AG04450 (cell line): Measurements from ENCODE around the gene USP8. TPM values are rescaled to one million over a fixed set of nuclear protein-coding genes. Genes with fewer than 3 reads are reported as not detected.
"Not testable (repeated sequence)": the region's sequence is repeated elsewhere in the genome, so short reads cannot be mapped to it uniquely, and the experiment has no call there.

Experiments
- CTCF ChIA-PET: fragments of 300-600, 350-600 bp; formaldehyde crosslinking; extraction: SDS; loops from one replicate; lab custom pipeline; 2022; ENCODE audit warnings: antibody characterized with exemption, inconsistent platforms; lab: Charles Lee
- POLR2A ChIA-PET: fragments of 350-600 bp; formaldehyde crosslinking; extraction: SDS; loops from one replicate; lab custom pipeline; 2021; ENCODE audit warnings: antibody characterized with exemption, inconsistent platforms; lab: Yijun Ruan, JAX
- DNase-seq: peaks from one replicate; pipeline ENCODE4 v3.0.0-alpha.2; 2011; ENCODE audit warnings: low read depth, low spot score
- H3K27ac ChIP-seq: one replicate; pipeline ENCODE4 v1.5.1; 2012; ENCODE audit warnings: low read depth, low read length, control low read depth
- H3K27me3 ChIP-seq: one replicate; pipeline ENCODE4 v1.6.0; 2012; ENCODE audit warnings: low read length; ENCODE audit not compliant: control insufficient read depth, insufficient read depth
- H3K4me3 ChIP-seq: 2 replicates; pipeline ENCODE4 v1.5.1; 2011; ENCODE audit warnings: mild to moderate bottlenecking, low read depth, low read length, control low read depth
- H3K9me3 ChIP-seq: 2 replicates; pipeline ENCODE4 v1.5.1; 2012; ENCODE audit warnings: low read length; ENCODE audit not compliant: control insufficient read depth, insufficient read depth
- CTCF ChIP-seq: IDR thresholded peaks from 2 replicates; pipeline ENCODE4 v1.5.1; 2011; ENCODE audit warnings: low read depth, low read length, control low read depth, inconsistent platforms
- polyA plus RNA-seq: library from polyadenylated mRNA; depleted of rRNA; stranded (reverse); fragments of >200 nt; gene quantifications from 2 replicates; pipeline ENCODE4 v1.2.3, GENCODE V29; 2011

USP8 gene
- polyA plus RNA-seq, 1 experiment = 65.0 TPM

- H3K27ac ChIP-seq = no peak overlapping the region
- H3K27me3 ChIP-seq = no peaks in the 10 kb centered on the region
- ChIA-PET POLR2A (no interaction called here), CTCF (no interaction called here)
- DNase-seq = no peak
- TF ChIP-seq CTCF = no peak
- H3K4me3 ChIP-seq = no peak overlapping the region
- no peaks in the 10 kb centered on the region for H3K9me3 ChIP-seq
Measured at GRCh38 chr15:50381438-50381837, 42.8 kb upstream of the USP8 start.

- not testable (repeated sequence) for DNase-seq, H3K4me3 ChIP-seq, H3K9me3 ChIP-seq, H3K27me3 ChIP-seq, H3K27ac ChIP-seq
- ChIA-PET CTCF (interaction anchor here (0.6 kb wide), 1 partner anchor 18 kb away, joined by 9 read pairs; no protein-coding TSS in a partner anchor), POLR2A (interaction anchor here (0.7 kb wide), 2 partner anchors 8 to 157 kb away, joined by 3 read pairs; no protein-coding TSS in a partner anchor)
Measured at GRCh38 chr15:50382408-50382807, 41.8 kb upstream of the USP8 start.

GRCh38 chr15:50390554-50391264 is 33.5 kb upstream of the USP8 start:
- H3K4me3 ChIP-seq = no peak overlapping the region
- no peaks in the 10 kb centered on the region for H3K27me3 ChIP-seq
- ChIA-PET POLR2A (interaction anchor here (0.5 kb wide), 1 partner anchor 8 kb away, joined by 3 read pairs; no protein-coding TSS in a partner anchor), CTCF (no interaction called here)
- H3K27ac ChIP-seq = no peak overlapping the region
- DNase-seq = no peak
- no peak for TF ChIP-seq CTCF
- no peaks in the 10 kb centered on the region for H3K9me3 ChIP-seq

- DNase-seq, H3K4me3 ChIP-seq, POLR2A ChIA-PET, H3K27me3 ChIP-seq, CTCF ChIA-PET, H3K9me3 ChIP-seq, H3K27ac ChIP-seq: not testable (repeated sequence)
Measured at GRCh38 chr15:50391561-50391960, 32.6 kb upstream of the USP8 start.

- no peak overlapping the region for H3K4me3 ChIP-seq
- CTCF ChIA-PET = no interaction called here
- H3K27ac ChIP-seq = no peak overlapping the region
- POLR2A ChIA-PET = no interaction called here
- H3K9me3 ChIP-seq = no peaks in the 10 kb centered on the region
- no peak for TF ChIP-seq CTCF
- peaks cover 6% of the 10 kb centered on the region for H3K27me3 ChIP-seq
- no peak for DNase-seq
Measured at GRCh38 chr15:50411870-50412269, 12.3 kb upstream of the USP8 start.

- Histone ChIP-seq H3K27me3 (peaks cover under 1% of the 10 kb centered on the region), H3K4me3 (no peak overlapping the region), H3K27ac (no peak overlapping the region), H3K9me3 (no peaks in the 10 kb centered on the region)
- ChIA-PET CTCF (no interaction called here), POLR2A (no interaction called here)
- DNase-seq = no peak
- TF ChIP-seq CTCF = no peak
Measured at GRCh38 chr15:50414624-50415023, 9.6 kb upstream of the USP8 start.
